CD14-positive monocyte (primary cell): ENCODE data around the gene CDKN2C. TPM values are rescaled to one million over a fixed set of nuclear protein-coding genes. Genes with fewer than 3 reads are reported as not detected.
"Not testable (repeated sequence)": the region's sequence is repeated elsewhere in the genome, so short reads cannot be mapped to it uniquely, and the experiment has no call there.

Source experiments
- DNase-seq, 3 donors: peaks; one replicate each; pipeline ENCODE4 v3.0.0-alpha.2; 2011 to 2022
- H2AFZ ChIP-seq: 2 replicates; pipeline ENCODE4 v1.6.0; 2012; ENCODE audit warnings: mild to moderate bottlenecking, low read depth, low read length, inconsistent platforms; ENCODE audit not compliant: insufficient read depth, poor library complexity, severe bottlenecking
- H3K27ac ChIP-seq, 2 donors: 1 replicate in 1 of 2; 2 replicates in 1 of 2; pipeline ENCODE4 v1.5.1; 2012 to 2013; ENCODE audit warnings: low read length in 2 of 2, control low read depth in 1 of 2, inconsistent platforms in 1 of 2, low read depth in 1 of 2, mild to moderate bottlenecking in 1 of 2
- H3K27me3 ChIP-seq, 2 donors: one replicate each; pipeline versions ENCODE4 v1.6.0 to v1.6.1; 2011 to 2013; ENCODE audit warnings: low read length in 2 of 2; ENCODE audit not compliant: control insufficient read depth in 2 of 2, insufficient read depth in 2 of 2
- H3K36me3 ChIP-seq, 2 donors: replicated peaks in 1 of 2; 1 replicate in 1 of 2; 2 replicates in 1 of 2; pipeline versions ENCODE4 v1.5.1 to v1.6.1; 2012 to 2013; ENCODE audit warnings: low read length in 2 of 2, control low read depth in 1 of 2, inconsistent platforms in 1 of 2, mild to moderate bottlenecking in 1 of 2; ENCODE audit not compliant: insufficient read depth in 2 of 2, control insufficient read depth in 1 of 2
- H3K4me1 ChIP-seq, 2 donors: 1 replicate in 1 of 2; 2 replicates in 1 of 2; pipeline versions ENCODE4 v1.5.1 to v1.6.1; 2012 to 2013; ENCODE audit warnings: low read length in 2 of 2, control low read depth in 1 of 2, inconsistent platforms in 1 of 2, mild to moderate bottlenecking in 1 of 2, moderate library complexity in 1 of 2; ENCODE audit not compliant: insufficient read depth in 2 of 2, control insufficient read depth in 1 of 2
- H3K4me2 ChIP-seq: replicated peaks from 2 replicates; pipeline ENCODE3; 2012; ENCODE audit warnings: low read length, moderate library complexity, mild to moderate bottlenecking; ENCODE audit not compliant: poor library complexity, severe bottlenecking; ENCODE audit errors: extremely low read depth
- H3K4me3 ChIP-seq, 3 experiments: fragments of 200-600 bp in 1 of 3; sonication (generic) in 1 of 3; replicated peaks in 1 of 3; 1 replicate in 2 of 3; 2 replicates in 1 of 3; pipeline ENCODE4 v1.5.1; 2011 to 2013; ENCODE audit warnings: low read length in 3 of 3, mild to moderate bottlenecking in 3 of 3, control low read depth in 2 of 3, low read depth in 2 of 3, inconsistent platforms in 1 of 3, moderate library complexity in 1 of 3
- H3K79me2 ChIP-seq: 2 replicates; pipeline ENCODE4 v1.6.0; 2012; ENCODE audit warnings: mild to moderate bottlenecking, control low read depth, inconsistent platforms, low read length, moderate library complexity; ENCODE audit not compliant: insufficient read depth
- H3K9ac ChIP-seq: 2 replicates; pipeline ENCODE4 v1.6.0; 2017; ENCODE audit warnings: low read length, mild to moderate bottlenecking; ENCODE audit not compliant: insufficient read depth, poor library complexity, severe bottlenecking
- H3K9me3 ChIP-seq, 2 donors: replicated peaks in 1 of 2; 1 replicate in 1 of 2; 2 replicates in 1 of 2; pipeline versions ENCODE4 v1.5.1 to v1.6.1; 2012 to 2013; ENCODE audit warnings: low read length in 2 of 2, control low read depth in 1 of 2; ENCODE audit not compliant: control insufficient read depth in 1 of 2, insufficient read depth in 1 of 2
- H4K20me1 ChIP-seq: 2 replicates; pipeline ENCODE4 v1.6.0; 2012; ENCODE audit warnings: mild to moderate bottlenecking, low read length, control low read depth, moderate library complexity; ENCODE audit not compliant: insufficient read depth
- H3K27ac Mint-ChIP-seq, 7 donors: one replicate each; pipeline ENCODE4 v1.8.0; 2020; ENCODE audit warnings: mild to moderate bottlenecking in 7 of 7, mixed read lengths in 7 of 7, moderate library complexity in 6 of 7, inconsistent platforms in 2 of 7
- H3K27me3 Mint-ChIP-seq, 3 donors: one replicate each; pipeline ENCODE4 v1.8.0; 2021 to 2022; ENCODE audit warnings: low read depth in 3 of 3, mild to moderate bottlenecking in 3 of 3, mixed read lengths in 3 of 3, moderate library complexity in 3 of 3, inconsistent platforms in 1 of 3
- H3K36me3 Mint-ChIP-seq, 2 donors: one replicate each; pipeline ENCODE4 v1.8.0; 2020; ENCODE audit warnings: mixed read lengths in 2 of 2, inconsistent platforms in 1 of 2, mild to moderate bottlenecking in 1 of 2
- H3K4me1 Mint-ChIP-seq: one replicate; pipeline ENCODE4 v1.8.0; 2020; ENCODE audit warnings: mild to moderate bottlenecking, mixed read lengths
- H3K4me3 Mint-ChIP-seq, 2 donors: one replicate each; pipeline ENCODE4 v1.8.0; 2020; ENCODE audit warnings: mild to moderate bottlenecking in 2 of 2, mixed read lengths in 2 of 2, moderate library complexity in 1 of 2
- H3K9me3 Mint-ChIP-seq, 7 donors: one replicate each; pipeline ENCODE4 v1.8.0; 2020 to 2022; ENCODE audit warnings: mixed read lengths in 7 of 7, mild to moderate bottlenecking in 6 of 7, moderate library complexity in 6 of 7, inconsistent platforms in 2 of 7
- WGBS: methylation state at CpG from one replicate; pipeline ENCODE4 v1.1.5; 2013; ENCODE audit warnings: missing lambda C conversion rate; ENCODE audit not compliant: insufficient coverage; 5-methylcytosine and 5-hydroxymethylcytosine counted together
- intact Hi-C, 2 donors: fragments of 100-400 bp; cut with micrococcal nuclease; formaldehyde crosslinking; loops; one replicate each; pipeline versions ENCODE4 v1.15.0 to v1.15.1; 2023
- polyA plus RNA-seq, 3 donors: library from polyadenylated mRNA; depleted of rRNA in 1 of 3; unstranded in 2 of 3; stranded (reverse) in 1 of 3; fragments of 300-500 nt in 2 of 3; fragments of >200 nt in 1 of 3; fragmentation: Illumina TruSeq in 2 of 3; gene quantifications; 1 replicate in 2 of 3; 2 replicates in 1 of 3; pipeline ENCODE4 v1.2.3, GENCODE V29; 2012 to 2021
- TF ChIP-seq, protein P1 (sequence below): fragments of 200-600 bp; IDR thresholded peaks from one replicate; pipeline ENCODE4 v1.8.0; 2022; ENCODE audit warnings: antibody characterized with exemption, mild to moderate bottlenecking

Gene CDKN2C
- polyA plus RNA-seq, 3 donors, result 5.3 to 9.9 (median 7.4) TPM

DNA sequence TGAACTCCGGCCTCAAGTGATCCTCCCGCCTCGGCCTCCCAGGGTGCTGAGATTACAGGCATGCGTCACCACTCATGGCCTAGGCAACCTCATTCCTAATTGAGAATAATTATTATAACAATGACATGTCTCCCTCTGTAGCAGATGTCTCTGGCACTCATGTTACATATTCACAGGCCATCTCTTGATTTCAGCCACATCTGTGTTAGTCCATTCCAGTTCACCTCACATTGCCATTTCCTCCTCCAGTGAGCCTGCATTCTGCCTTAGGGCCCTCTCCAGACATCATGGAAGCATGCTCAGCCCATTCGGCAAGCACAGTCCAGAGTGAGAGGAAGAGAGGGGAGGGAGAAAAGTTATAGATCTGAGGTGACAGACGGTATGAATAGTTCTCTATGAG is 32.5 kb downstream of the CDKN2C start:
- intact Hi-C loops, result no loop called here
- Histone ChIP-seq H4K20me1 (no peaks in the 10 kb centered on the region), H3K4me1 (peaks cover 5 to 6% of the 10 kb centered on the region in 2 donors), H3K9me3 (no peaks in the 10 kb centered on the region), H3K27ac (no peak overlapping the region), H3K9ac (no peak overlapping the region), H3K36me3 (no peaks in the 10 kb centered on the region), H3K4me2 (no peak overlapping the region), H3K4me3 (no peak overlapping the region), H2AFZ (no peak overlapping the region), H3K27me3 (peaks cover 0 to 3% of the 10 kb centered on the region in 2 donors), H3K79me2 (no peaks in the 10 kb centered on the region)
- Mint-ChIP-seq H3K36me3 (no peaks in the 10 kb centered on the region), H3K27me3 (peaks cover 9 to 10% (median 10%) of the 10 kb centered on the region in 3 donors), H3K4me1 (peaks cover 8% of the 10 kb centered on the region), H3K27ac (no peak overlapping the region), H3K9me3 (peaks cover 0 to 10% (median 2%) of the 10 kb centered on the region in 7 donors), H3K4me3 (no peak overlapping the region)
- TF ChIP-seq, protein P1, sequence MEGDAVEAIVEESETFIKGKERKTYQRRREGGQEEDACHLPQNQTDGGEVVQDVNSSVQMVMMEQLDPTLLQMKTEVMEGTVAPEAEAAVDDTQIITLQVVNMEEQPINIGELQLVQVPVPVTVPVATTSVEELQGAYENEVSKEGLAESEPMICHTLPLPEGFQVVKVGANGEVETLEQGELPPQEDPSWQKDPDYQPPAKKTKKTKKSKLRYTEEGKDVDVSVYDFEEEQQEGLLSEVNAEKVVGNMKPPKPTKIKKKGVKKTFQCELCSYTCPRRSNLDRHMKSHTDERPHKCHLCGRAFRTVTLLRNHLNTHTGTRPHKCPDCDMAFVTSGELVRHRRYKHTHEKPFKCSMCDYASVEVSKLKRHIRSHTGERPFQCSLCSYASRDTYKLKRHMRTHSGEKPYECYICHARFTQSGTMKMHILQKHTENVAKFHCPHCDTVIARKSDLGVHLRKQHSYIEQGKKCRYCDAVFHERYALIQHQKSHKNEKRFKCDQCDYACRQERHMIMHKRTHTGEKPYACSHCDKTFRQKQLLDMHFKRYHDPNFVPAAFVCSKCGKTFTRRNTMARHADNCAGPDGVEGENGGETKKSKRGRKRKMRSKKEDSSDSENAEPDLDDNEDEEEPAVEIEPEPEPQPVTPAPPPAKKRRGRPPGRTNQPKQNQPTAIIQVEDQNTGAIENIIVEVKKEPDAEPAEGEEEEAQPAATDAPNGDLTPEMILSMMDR, result no peak
- DNase-seq, result no peak
- 100% methylated on average over 4 of the region's 6 CpGs for WGBS

DNA sequence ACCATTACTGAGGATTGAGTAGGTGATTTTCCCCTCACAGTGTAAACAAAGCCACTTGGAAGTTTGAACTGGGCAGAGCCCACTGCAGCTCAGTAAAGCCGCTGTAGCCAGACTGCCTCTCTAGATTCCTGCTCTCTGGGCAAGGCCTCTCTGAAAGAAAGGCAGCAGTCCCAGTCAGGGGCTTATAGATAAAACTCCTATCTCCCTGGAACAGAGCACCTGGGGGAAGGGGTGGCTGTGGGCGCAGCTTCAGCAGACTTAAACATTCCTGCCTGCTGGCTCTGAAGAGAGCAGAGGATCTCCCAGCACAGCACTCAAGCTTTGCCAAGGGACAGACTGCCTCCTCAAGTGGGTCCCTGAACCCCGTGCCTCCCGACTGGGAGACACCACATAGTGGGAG is 35.5 kb downstream of the CDKN2C start:
- H3K4me2 ChIP-seq, H3K9me3 ChIP-seq, H3K36me3 Mint-ChIP-seq, H3K27ac Mint-ChIP-seq, intact Hi-C loops, H3K27ac ChIP-seq, H3K4me1 ChIP-seq, H4K20me1 ChIP-seq, H3K79me2 ChIP-seq, H3K36me3 ChIP-seq, H2AFZ ChIP-seq, H3K4me3 ChIP-seq, H3K27me3 ChIP-seq, H3K4me1 Mint-ChIP-seq, H3K9ac ChIP-seq, H3K4me3 Mint-ChIP-seq, DNase-seq: not testable (repeated sequence)
- Mint-ChIP-seq H3K9me3 (peaks cover 5 to 13% (median 8%) of the 10 kb centered on the region in 7 donors), H3K27me3 (peaks cover 6 to 13% (median 7%) of the 10 kb centered on the region in 3 donors)
- WGBS, result 81% methylated on average over 4 of the region's 4 CpGs
